ENCODE measurements around the gene HDAC9.

- no peak for TF ChIP-seq POLR2A (IDR thresholded peaks at IDR 0.05; ENCODE audit: low read length)
- TF ChIP-seq GATA1 (IDR thresholded peaks at IDR 0.05; ENCODE audit: low read depth, low read length) = no peak
Observed at GRCh38 chr7:18526368-18526878, 30.9 kb downstream of the HDAC9 start.

Data from erythroblast (primary cell).